Measurements from ENCODE around the gene CUX1.

DNA sequence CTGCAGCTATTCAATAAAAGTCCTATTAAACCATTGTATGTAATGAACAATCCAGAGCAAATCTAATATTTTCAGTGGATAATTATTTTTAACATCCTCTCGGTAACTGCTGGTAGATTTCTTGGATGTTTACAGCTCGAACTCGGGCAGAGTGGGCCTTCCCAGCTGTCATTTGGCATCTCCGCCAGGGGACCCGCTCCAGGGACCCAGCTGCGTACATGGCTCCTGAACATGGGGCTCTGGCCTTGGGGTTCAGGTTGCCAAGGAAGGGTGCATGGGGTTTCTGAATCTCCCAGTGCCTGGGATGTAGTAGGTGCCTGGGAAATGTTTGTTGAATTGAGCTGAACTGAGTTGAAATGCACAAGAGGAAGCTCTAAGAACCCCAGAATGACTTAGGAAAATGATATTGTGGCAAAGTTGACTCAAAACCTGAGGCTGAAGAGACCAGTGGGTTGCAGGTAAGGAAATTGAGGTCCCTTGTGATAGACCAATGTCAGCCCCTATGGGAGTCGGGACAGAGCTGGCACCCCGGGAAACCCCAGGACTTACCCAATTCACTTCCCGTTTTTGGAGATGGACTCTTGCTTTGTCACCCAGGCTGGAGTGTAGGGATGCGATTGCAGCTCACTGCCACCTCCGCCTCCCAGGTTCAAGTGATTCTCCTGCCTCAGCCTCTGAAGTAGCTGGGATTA lies 228.4 kb downstream of the CUX1 start:
- TF ChIP-seq CTCF (IDR thresholded peaks at IDR 0.05) (no peak), POLR2A (IDR thresholded peaks at IDR 0.05) (no peak)

Data from esophagus squamous epithelium (tissue), 4 donors.